Activated CD8-positive, alpha-beta memory T cell treated with anti-CD3 and anti-CD28 coated beads, Interleukin-2, amount 10 ng/mL, durations not matched to agents 7 days and 5 days (primary cell): ENCODE results near the gene FBXW12. TPM values are rescaled to one million over a fixed set of nuclear protein-coding genes. Genes with fewer than 3 reads are reported as not detected.

Source experiments
- ATAC-seq: fragments of 150-1000 bp; cut with Tn5 transposase; one replicate; pipeline ENCODE4 v1.10.0; 2021; ENCODE audit warnings: moderate library complexity
- CTCF ChIA-PET: fragments of 350-600 bp; sonication (Branson Sonifier 250); formaldehyde crosslinking; loops from one replicate; lab custom pipeline; 2021; ENCODE audit warnings: antibody characterized with exemption; lab: Charles Lee
- DNase-seq: peaks from one replicate; pipeline ENCODE4 v3.0.0-alpha.2; 2020
- H3K27ac Mint-ChIP-seq: one replicate; pipeline ENCODE4 v1.8.0; 2021; ENCODE audit warnings: mild to moderate bottlenecking, mixed read lengths
- H3K27me3 Mint-ChIP-seq: one replicate; pipeline ENCODE4 v1.8.0; 2021; ENCODE audit warnings: mixed read lengths
- H3K36me3 Mint-ChIP-seq: one replicate; pipeline ENCODE4 v1.8.0; 2021; ENCODE audit warnings: mild to moderate bottlenecking, mixed read lengths
- H3K4me1 Mint-ChIP-seq: one replicate; pipeline ENCODE4 v1.8.0; 2021; ENCODE audit warnings: mixed read lengths
- H3K4me3 Mint-ChIP-seq: one replicate; pipeline ENCODE4 v1.8.0; 2021; ENCODE audit warnings: mild to moderate bottlenecking, moderate library complexity, mixed read lengths
- H3K9me3 Mint-ChIP-seq: one replicate; pipeline ENCODE4 v1.8.0; 2022; ENCODE audit warnings: low read depth, mixed read lengths
- total RNA-seq, 2 experiments: library from RNA; stranded (reverse); gene quantifications; one replicate each; pipeline ENCODE4 v1.2.3, GENCODE V29; 2021

FBXW12 gene
- total RNA-seq, 2 experiments from 2014 or later, result not detected

DNA sequence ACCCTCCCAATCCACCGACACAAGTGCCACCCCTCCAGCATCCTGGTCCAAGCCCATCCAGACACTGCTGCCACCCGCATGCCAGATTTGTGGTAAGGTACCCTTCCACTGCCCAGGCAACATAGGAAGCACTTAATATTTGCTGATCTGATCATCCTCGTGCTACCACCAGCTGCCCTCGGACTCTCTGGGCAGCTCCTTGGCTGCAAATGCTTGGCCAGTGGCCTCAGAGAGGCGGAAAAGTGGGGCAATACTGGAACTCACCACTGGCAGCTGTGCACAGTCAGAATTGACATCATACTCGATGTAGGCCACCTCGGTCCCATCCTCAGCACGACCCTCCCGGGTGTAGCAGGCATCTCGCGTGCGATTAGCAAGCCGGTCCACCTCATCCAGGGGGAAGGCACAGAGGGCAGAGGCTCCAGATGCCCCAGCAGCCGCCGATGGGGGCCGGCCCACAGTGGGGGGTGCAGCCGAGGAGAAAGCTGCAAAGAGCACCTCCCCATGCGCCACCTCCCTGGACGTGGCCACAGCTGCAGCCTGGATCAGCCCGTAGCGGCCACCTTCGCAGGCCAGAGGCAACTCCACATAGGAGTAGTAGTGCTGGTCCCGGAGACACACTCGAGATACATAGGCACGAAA, 51.3 kb downstream of the FBXW12 start:
- ATAC-seq (no peak), DNase-seq (no peak)
- CTCF ChIA-PET, result interaction anchor here (1.3 to 6.3 kb wide), 4 partner anchors 9 to 24 kb away, joined by 3 to 43 read pairs (median 4); no protein-coding TSS in a partner anchor
- H3K27ac Mint-ChIP-seq, result no peak overlapping the region
- H3K4me1 Mint-ChIP-seq, result no peaks in the 10 kb centered on the region
- peaks cover 16% of the 10 kb centered on the region for H3K27me3 Mint-ChIP-seq
- H3K4me3 Mint-ChIP-seq, result no peak overlapping the region
- H3K36me3 Mint-ChIP-seq, result no peaks in the 10 kb centered on the region
- H3K9me3 Mint-ChIP-seq, result no peaks in the 10 kb centered on the region

DNA sequence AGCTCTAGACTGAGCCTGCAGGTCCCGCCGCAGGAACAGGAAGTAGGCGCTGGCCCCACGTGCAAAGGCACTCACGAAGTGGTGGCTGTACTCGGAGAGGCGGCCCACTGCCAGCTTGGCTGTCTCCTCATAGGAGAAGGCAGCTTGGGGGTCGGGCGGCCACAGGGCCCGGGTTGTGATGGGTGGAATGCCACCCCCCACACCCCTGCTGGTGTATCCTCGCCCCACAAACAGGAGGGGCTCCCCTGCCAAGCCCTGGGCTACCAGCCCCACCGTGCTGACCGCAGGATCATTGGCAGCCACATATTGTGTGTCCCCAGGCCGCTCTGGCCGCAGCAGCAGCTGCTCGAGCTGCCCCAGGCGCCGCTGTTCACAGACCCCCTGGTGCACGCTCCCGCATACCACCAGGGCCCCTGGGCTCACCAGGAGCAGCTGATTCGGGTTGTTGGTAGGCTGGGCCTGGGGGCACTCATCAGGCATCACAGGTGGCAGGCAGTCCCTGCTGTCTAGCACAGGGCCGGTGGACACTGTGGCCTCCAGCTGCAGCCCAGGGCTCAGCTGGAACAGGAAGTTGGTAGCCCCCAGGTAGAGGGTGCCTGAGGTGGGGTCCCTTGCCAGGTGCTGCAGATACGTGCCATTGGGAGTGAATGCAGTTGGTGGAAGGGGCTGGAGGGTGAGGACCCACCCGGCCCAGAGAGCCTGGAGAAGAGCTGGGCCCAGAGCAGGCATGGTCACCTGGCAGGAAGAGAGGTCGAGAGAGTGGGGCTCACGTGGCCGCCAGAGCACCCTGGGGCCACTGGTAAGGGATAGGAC, 52.1 kb downstream of the FBXW12 start:
- CTCF ChIA-PET, result interaction anchor here (1.3 to 6.3 kb wide), 3 partner anchors 9 to 17 kb away, joined by 3 to 43 read pairs (median 4); no protein-coding TSS in a partner anchor
- ATAC-seq (no peak), DNase-seq (no peak)
- H3K9me3 Mint-ChIP-seq, result no peaks in the 10 kb centered on the region
- no peak overlapping the region for H3K4me3 Mint-ChIP-seq
- H3K4me1 Mint-ChIP-seq, result no peaks in the 10 kb centered on the region
- no peak overlapping the region for H3K27ac Mint-ChIP-seq
- peaks cover 18% of the 10 kb centered on the region for H3K27me3 Mint-ChIP-seq
- no peaks in the 10 kb centered on the region for H3K36me3 Mint-ChIP-seq

DNA sequence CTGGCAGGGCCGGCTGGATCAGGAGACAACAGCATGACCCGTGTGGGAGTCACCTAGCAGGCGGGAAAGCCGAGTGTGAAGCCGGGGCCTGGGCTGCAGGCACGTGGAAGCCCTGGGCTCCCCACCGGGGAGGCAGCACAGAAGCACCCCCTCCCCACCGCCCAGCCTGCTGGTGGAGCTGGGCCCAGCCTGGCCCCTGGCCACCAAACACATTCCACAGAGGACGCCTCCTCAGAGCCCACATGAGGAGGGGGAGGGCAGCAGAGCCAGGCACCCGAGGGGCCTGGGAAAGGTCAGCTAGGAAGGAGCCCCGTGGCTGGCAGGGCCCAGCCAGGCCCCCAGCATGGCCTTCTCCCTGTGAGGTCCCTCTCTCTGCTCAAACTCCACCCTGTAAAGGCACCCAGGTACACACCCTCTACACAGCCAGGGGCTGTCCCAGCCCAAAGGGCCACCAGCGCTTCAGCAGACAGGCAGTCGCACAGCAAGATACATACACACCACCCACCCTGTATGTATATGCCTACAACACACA, 53.3 kb downstream of the FBXW12 start:
- no peaks in the 10 kb centered on the region for H3K9me3 Mint-ChIP-seq
- no peak for ATAC-seq

DNA sequence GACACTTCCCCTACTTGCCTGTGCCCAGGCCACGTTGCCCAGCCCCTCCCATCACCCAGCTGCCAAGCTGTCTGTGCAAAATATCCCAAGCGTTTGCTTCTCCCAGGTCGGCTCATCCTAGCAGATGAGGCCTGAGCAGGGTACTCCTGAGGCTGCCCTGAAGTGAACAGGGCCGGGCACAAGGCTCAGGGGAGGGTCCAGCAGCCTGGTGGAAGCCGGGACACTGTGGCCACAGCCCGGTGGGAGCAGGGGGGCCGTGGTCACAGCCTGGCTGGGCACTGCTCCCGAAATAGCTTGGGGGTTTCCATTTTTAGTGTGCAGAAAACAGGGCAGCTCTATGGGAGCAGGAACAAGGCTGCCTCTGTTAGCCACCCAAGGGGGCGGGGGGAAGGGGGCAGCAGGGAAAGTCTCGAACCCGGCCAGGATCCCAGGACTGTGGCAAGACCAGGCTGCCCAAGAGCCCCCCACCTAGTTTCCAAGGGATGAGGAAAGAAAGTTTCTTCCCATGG, 54.4 kb downstream of the FBXW12 start:
- H3K36me3 Mint-ChIP-seq, result peaks cover 2% of the 10 kb centered on the region
- H3K27me3 Mint-ChIP-seq, result peaks cover 20% of the 10 kb centered on the region
- no peaks in the 10 kb centered on the region for H3K9me3 Mint-ChIP-seq
- CTCF ChIA-PET, result interaction anchor here (1.5 to 6.3 kb wide), 3 partner anchors 10 to 123 kb away, joined by 3 to 43 read pairs (median 10); no protein-coding TSS in a partner anchor
- no peak overlapping the region for H3K4me3 Mint-ChIP-seq
- DNase-seq (no peak), ATAC-seq (no peak)
- H3K4me1 Mint-ChIP-seq, result peaks cover 7% of the 10 kb centered on the region
- H3K27ac Mint-ChIP-seq, result no peak overlapping the region

More for the DNA sequence above, 53.3 kb downstream of the FBXW12 start:
- DNase-seq, result no peak
- peaks cover 20% of the 10 kb centered on the region for H3K27me3 Mint-ChIP-seq
- H3K36me3 Mint-ChIP-seq, result no peaks in the 10 kb centered on the region
- no peak overlapping the region for H3K27ac Mint-ChIP-seq
- no peak overlapping the region for H3K4me3 Mint-ChIP-seq
- CTCF ChIA-PET, result interaction anchor here (1.5 to 6.3 kb wide), 2 partner anchors 11 to 124 kb away, joined by 3 to 43 read pairs; no protein-coding TSS in a partner anchor
- H3K4me1 Mint-ChIP-seq, result peaks cover 1% of the 10 kb centered on the region

DNA sequence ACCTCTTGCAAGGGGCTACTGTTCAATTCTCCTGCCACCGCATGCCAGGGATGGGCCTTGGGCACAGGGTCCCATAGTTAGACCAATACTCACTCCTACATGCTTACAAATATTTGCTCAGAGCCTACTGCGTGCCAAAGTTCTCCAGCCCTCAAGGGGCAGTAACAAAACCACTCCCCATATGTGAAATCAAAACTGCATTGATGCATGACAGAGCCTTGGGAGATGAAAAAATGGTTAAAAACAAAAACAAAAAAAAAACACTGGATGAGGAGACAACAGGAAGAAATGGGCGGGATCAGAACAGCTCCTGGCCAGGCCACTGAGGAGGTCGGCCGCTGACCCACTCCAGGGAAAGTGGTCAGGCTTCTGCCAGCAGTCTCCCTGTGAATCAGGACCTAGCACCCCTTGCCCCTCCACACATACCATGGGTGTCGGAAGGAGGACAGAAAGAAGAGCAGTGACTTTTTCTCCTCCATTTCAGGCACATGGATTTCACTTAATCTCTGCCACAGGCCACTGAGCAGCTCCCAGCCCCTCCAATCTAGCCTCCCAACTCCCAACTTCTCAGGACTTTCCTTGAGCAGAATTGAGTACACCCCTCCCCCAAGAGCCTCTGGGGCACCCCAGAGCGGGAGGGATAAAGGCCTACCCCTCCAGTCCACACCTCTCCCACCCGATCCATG, 55.1 kb downstream of the FBXW12 start:
- DNase-seq (no peak), ATAC-seq (no peak)
- Mint-ChIP-seq H3K27ac (no peak overlapping the region), H3K4me1 (peaks cover 12% of the 10 kb centered on the region), H3K4me3 (no peak overlapping the region), H3K27me3 (peaks cover 20% of the 10 kb centered on the region), H3K36me3 (peaks cover 6% of the 10 kb centered on the region), H3K9me3 (no peaks in the 10 kb centered on the region)
- CTCF ChIA-PET, result interaction anchor here (0.7 to 6.3 kb wide), 5 partner anchors 9 to 122 kb away, joined by 3 to 43 read pairs (median 7); no protein-coding TSS in a partner anchor

GRCh38 chr3:48427630-48427962, 55.6 kb downstream of the FBXW12 start:
- ATAC-seq, result no peak
- no peak for DNase-seq
- no peak overlapping the region for H3K27ac Mint-ChIP-seq

DNA sequence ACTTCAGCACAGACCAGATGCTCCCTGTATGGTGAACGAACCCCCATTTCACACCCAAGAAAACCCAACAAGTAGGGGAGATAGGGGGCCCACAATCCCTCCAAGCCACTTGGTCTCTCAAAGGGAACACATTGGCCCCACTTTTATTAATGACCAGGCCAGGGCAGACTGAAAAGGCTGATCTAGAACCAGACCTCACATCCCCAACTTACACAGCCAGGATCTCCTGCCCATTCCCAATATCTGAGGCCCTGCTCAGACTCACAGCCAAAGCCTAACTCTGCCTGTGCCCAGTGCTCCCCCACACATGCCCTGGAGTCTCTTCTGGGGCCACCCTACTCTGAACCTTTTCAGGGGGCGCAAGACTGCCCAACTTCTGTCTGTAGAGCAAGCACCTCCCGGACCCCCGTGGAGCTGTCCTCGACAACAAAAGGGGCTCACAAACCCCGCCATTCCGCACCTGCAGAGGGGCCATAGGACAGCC, 56.1 kb downstream of the FBXW12 start:
- H3K27me3 Mint-ChIP-seq, result peaks cover 20% of the 10 kb centered on the region

More at GRCh38 chr3:48427630-48427962, 55.6 kb downstream of the FBXW12 start:
- CTCF ChIA-PET, result interaction anchor here (0.7 to 3.0 kb wide), 3 partner anchors 8 to 122 kb away, joined by 3 to 10 read pairs (median 7); no protein-coding TSS in a partner anchor
- Mint-ChIP-seq H3K9me3 (no peaks in the 10 kb centered on the region), H3K4me3 (peak overlapping the region; percentile 15), H3K36me3 (peaks cover 6% of the 10 kb centered on the region), H3K4me1 (peaks cover 16% of the 10 kb centered on the region), H3K27me3 (peaks cover 20% of the 10 kb centered on the region)

DNA sequence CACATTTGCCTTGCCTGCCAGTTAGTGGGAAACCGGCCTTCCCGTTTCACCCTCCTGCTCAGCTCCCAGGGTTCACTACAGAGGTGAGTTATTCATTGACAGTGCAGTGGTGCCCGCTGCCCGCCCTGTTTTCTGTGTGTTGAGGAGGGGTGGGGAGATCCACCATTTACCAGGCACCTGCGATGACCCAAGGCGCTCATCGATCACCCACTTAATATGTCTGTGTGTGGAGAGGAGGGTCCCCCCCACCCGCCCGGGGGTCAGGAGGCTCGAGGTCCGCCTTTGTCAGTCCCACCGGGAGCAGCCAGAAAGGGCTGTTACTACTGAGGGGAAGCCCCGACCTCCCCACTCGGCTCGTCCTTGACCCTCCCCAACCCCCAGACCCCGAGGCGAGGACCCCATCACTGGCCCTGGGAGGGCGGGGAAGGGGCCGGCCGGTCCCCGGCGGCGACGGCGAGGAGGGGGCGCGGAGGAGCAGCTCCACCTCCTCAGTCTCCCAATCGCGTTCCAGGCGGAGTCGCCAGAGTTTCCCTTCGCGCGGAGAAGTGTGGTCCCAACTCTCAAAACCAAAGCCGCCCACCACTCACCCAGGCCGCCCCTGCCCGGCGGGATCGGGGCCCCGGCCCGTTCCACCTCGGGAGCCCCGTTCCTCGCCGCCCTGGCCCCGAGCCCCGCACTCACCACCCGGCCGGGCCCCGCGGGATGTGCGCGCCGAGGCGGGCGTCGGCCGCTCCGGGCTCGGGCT, 56.7 kb downstream of the FBXW12 start:
- Mint-ChIP-seq H3K36me3 (peaks cover 9% of the 10 kb centered on the region), H3K4me1 (peaks cover 16% of the 10 kb centered on the region), H3K27ac (no peak overlapping the region), H3K4me3 (peak overlapping the region; percentile 15), H3K27me3 (peaks cover 20% of the 10 kb centered on the region), H3K9me3 (no peaks in the 10 kb centered on the region)
- ATAC-seq (peak; percentile 63), DNase-seq (no peak)
- CTCF ChIA-PET, result interaction anchor here (3.0 kb wide), 1 partner anchor 28 kb away, joined by 10 read pairs; no protein-coding TSS in a partner anchor

More for the DNA sequence above, 56.1 kb downstream of the FBXW12 start:
- H3K9me3 Mint-ChIP-seq, result no peaks in the 10 kb centered on the region
- H3K4me3 Mint-ChIP-seq, result peak overlapping the region; percentile 15
- CTCF ChIA-PET, result interaction anchor here (0.7 to 3.0 kb wide), 3 partner anchors 8 to 121 kb away, joined by 3 to 10 read pairs (median 7); no protein-coding TSS in a partner anchor
- peaks cover 16% of the 10 kb centered on the region for H3K4me1 Mint-ChIP-seq
- no peak overlapping the region for H3K27ac Mint-ChIP-seq
- no peak for DNase-seq
- ATAC-seq, result no peak
- peaks cover 8% of the 10 kb centered on the region for H3K36me3 Mint-ChIP-seq

- peaks cover 20% of the 10 kb centered on the region for H3K27me3 Mint-ChIP-seq
- DNase-seq (peak; percentile 56), ATAC-seq (peak; percentile 82)
- H3K27ac Mint-ChIP-seq, result no peak overlapping the region
- peak overlapping the region; percentile 68 for H3K4me3 Mint-ChIP-seq
- H3K36me3 Mint-ChIP-seq, result peaks cover 9% of the 10 kb centered on the region
- CTCF ChIA-PET, result interaction anchor here (0.6 to 2.3 kb wide), 5 partner anchors 10 to 192 kb away, joined by 3 to 9 read pairs (median 3); partner anchors contain the start of genes CCDC51, TMA7 and UQCRC1
- H3K9me3 Mint-ChIP-seq, result no peaks in the 10 kb centered on the region
- H3K4me1 Mint-ChIP-seq, result peaks cover 16% of the 10 kb centered on the region
Measured at GRCh38 chr3:48429317-48429959, 57.4 kb downstream of the FBXW12 start.

DNA sequence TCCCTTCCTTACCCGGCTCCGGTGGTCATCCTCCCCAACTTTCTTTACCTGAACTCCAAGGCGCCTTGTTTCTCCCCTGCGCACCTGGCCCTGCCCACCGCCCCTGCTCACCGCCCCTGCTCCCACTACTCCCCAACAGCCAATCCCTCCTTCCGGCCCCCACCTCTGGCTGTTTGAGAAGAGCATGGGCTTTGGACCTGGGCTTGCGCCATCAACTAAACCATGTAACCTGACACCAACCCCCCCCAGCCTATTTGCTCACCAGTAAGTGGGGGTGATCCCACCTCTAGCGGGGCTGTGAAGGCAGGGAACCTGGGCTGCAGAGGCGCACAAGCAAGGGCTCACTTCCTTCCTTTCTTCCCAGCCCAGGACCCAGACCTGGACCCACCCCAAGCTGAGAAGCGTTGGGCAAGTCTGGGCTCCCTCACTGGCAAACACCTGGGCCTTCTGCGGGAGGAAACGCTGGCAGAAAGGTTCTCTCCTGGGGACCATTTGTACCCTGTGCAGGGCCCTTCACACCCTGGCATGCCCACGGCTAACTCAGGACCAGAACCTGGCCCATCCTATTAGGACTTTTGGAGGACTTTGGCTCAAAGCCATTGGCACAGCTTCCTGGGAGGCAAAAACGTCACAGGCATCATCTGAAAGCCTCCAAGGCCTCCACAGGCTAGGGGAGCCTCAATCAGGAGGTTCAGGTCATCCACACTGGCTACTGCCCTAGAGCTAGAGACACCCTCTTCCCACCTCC, 58.1 kb downstream of the FBXW12 start, which contains the start of gene PLXNB1:
PLXNB1 (minus strand) TSS at position 127 of the 748 bp plus-strand sequence. CDS start 5,475 bp downstream, outside the sequence.
- Mint-ChIP-seq H3K4me3 (peak within 1 kb of the TSS; percentile 68), H3K27me3 (peaks cover 20% of the 10 kb centered on the region), H3K9me3 (no peaks in the 10 kb centered on the region), H3K36me3 (peaks cover 9% of the 10 kb centered on the region), H3K4me1 (peaks cover 16% of the 10 kb centered on the region), H3K27ac (no peak within 1 kb of the TSS)
- peak; percentile 6 for ATAC-seq
- DNase-seq, result no peak
- CTCF ChIA-PET, result interaction anchor here (0.6 to 2.3 kb wide), 5 partner anchors 10 to 193 kb away, joined by 3 to 9 read pairs (median 3); partner anchors contain the start of genes CCDC51, TMA7 and UQCRC1

DNA sequence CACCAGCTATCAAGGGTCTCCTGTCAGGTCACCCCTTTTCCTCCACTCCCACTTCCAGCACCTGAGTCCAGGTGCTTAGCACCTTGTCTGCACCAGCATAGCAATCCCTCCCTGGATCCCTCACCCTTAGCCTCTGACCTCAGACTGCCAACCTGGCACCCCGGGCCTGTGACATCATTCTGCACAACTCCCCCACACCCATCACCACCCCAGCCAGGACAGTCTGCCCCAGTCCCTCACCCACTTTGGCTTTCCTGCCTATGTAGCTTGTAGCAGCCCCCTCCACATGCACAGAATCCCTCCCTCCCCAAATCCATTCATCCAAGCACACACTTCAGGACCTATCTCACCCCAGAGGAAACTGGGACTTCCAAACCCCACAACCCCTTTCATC, 58.7 kb downstream of the FBXW12 start:
- no peaks in the 10 kb centered on the region for H3K9me3 Mint-ChIP-seq
- DNase-seq, result no peak
- peaks cover 16% of the 10 kb centered on the region for H3K4me1 Mint-ChIP-seq
- peak overlapping the region; percentile 68 for H3K4me3 Mint-ChIP-seq
- CTCF ChIA-PET, result interaction anchor here (0.8 to 2.3 kb wide), 4 partner anchors 9 to 193 kb away, joined by 3 to 9 read pairs (median 4); partner anchors contain the start of genes CCDC51 and TMA7
- ATAC-seq, result no peak
- H3K27ac Mint-ChIP-seq, result no peak overlapping the region
- peaks cover 20% of the 10 kb centered on the region for H3K27me3 Mint-ChIP-seq
- peaks cover 9% of the 10 kb centered on the region for H3K36me3 Mint-ChIP-seq
